BLaER1 treated with 17β-estradiol and CSF1 and Interleukin-3, amounts not matched to agents 10 nM and 100 nM (cell line): Measurements from ENCODE around the gene TSPAN18.

Source experiments
- H3K27ac ChIP-seq, 11 experiments: shearing (Covaris generic); formaldehyde crosslinking; 2 replicates each; pipeline ENCODE4 v1.8.1; 2022
- H3K27me3 ChIP-seq, 11 experiments: shearing (Covaris generic); formaldehyde crosslinking; 2 replicates each; pipeline ENCODE4 v1.8.1; 2022
- H3K36me3 ChIP-seq, 11 experiments: shearing (Covaris generic); formaldehyde crosslinking; 2 replicates each; pipeline ENCODE4 v1.8.1; 2022
- H3K4me1 ChIP-seq, 10 experiments: shearing (Covaris generic); formaldehyde crosslinking; 2 replicates each; pipeline ENCODE4 v1.8.1; 2022
- H3K4me2 ChIP-seq, 11 experiments: shearing (Covaris generic); formaldehyde crosslinking; 2 replicates each; pipeline ENCODE4 v1.8.1; 2022
- H3K4me3 ChIP-seq, 10 experiments: shearing (Covaris generic); formaldehyde crosslinking; 2 replicates each; pipeline ENCODE4 v1.8.1; 2022
- H3K9ac ChIP-seq, 11 experiments: shearing (Covaris generic); formaldehyde crosslinking; 2 replicates each; pipeline ENCODE4 v1.8.1; 2022
- H3K9me3 ChIP-seq, 11 experiments: shearing (Covaris generic); formaldehyde crosslinking; replicated peaks in 1 of 11; 2 replicates each; pipeline ENCODE4 v1.8.1; 2022
- H4K20me1 ChIP-seq, 11 experiments: shearing (Covaris generic); formaldehyde crosslinking; 2 replicates each; pipeline ENCODE4 v1.8.1; 2022
- Cebpa-rat ChIP-seq, 11 experiments: shearing (Covaris generic); IDR thresholded peaks; 2 replicates each; pipeline ENCODE4 v1.8.1; 2022

Gene TSPAN18

GRCh38 chr11:44911029-44911814 is 184.5 kb downstream of the TSPAN18 start:
- TF ChIP-seq Cebpa-rat (IDR thresholded peaks at IDR 0.05), result no peak
- Histone ChIP-seq H4K20me1 (peaks cover 0 to 33% (median 12%) of the 10 kb centered on the region in 11 experiments; a peak in 13 of 22 replicates), H3K4me2 (peak overlapping the region; percentile 48 to 79 (median 66)), H3K4me3 (no peak overlapping the region), H3K4me1 (peaks cover 43 to 83% (median 69%) of the 10 kb centered on the region in 10 experiments), H3K36me3 (no peaks in the 10 kb centered on the region), H3K9ac (peak overlapping the region in 2 of 11 experiments; percentile 39 to 44; a peak in 1 of 22 replicates), H3K9me3 (no peaks in the 10 kb centered on the region), H3K27ac (no peak overlapping the region), H3K27me3 (peaks cover 0 to 13% (median 0%) of the 10 kb centered on the region in 11 experiments; a peak in 4 of 22 replicates)

GRCh38 chr11:44912270-44912987 is 185.7 kb downstream of the TSPAN18 start:
- no peaks in the 10 kb centered on the region for H3K36me3 ChIP-seq
- H3K27me3 ChIP-seq, result peaks cover 0 to 12% (median 0%) of the 10 kb centered on the region in 11 experiments; a peak in 4 of 22 replicates
- H3K4me3 ChIP-seq, result no peak overlapping the region
- peak overlapping the region in 8 of 11 experiments; percentile 15 to 70 (median 35); a peak in 11 of 22 replicates for H3K4me2 ChIP-seq
- H3K4me1 ChIP-seq, result peaks cover 55 to 89% (median 77%) of the 10 kb centered on the region in 10 experiments
- no peaks in the 10 kb centered on the region for H3K9me3 ChIP-seq
- no peak overlapping the region for H3K27ac ChIP-seq
- peaks cover 0 to 41% (median 21%) of the 10 kb centered on the region in 11 experiments; a peak in 12 of 22 replicates for H4K20me1 ChIP-seq
- H3K9ac ChIP-seq, result 0 out of 22 replicates have a peak overlapping the region, but pooled peaks of 1 of the 11 experiments have one; percentile 25
- no peak for TF ChIP-seq Cebpa-rat (IDR thresholded peaks at IDR 0.05)

- Histone ChIP-seq H3K9me3 (no peaks in the 10 kb centered on the region), H3K4me3 (no peak overlapping the region), H4K20me1 (peaks cover 0 to 41% (median 21%) of the 10 kb centered on the region in 11 experiments; a peak in 11 of 22 replicates), H3K36me3 (no peaks in the 10 kb centered on the region), H3K27ac (no peak overlapping the region), H3K9ac (no peak overlapping the region), H3K4me1 (peaks cover 55 to 89% (median 70%) of the 10 kb centered on the region in 10 experiments), H3K27me3 (peaks cover 0 to 8% (median 0%) of the 10 kb centered on the region in 11 experiments; a peak in 3 of 22 replicates), H3K4me2 (peak overlapping the region in 9 of 11 experiments; percentile 17 to 87 (median 75); a peak in 12 of 22 replicates)
- no peak for TF ChIP-seq Cebpa-rat (IDR thresholded peaks at IDR 0.05)
Observed at GRCh38 chr11:44913502-44913901, 186.7 kb downstream of the TSPAN18 start.

GRCh38 chr11:44914105-44914504 is 187.3 kb downstream of the TSPAN18 start:
- Histone ChIP-seq H3K4me3 (no peak overlapping the region), H3K27ac (no peak overlapping the region), H3K9ac (no peak overlapping the region), H3K4me2 (peak overlapping the region; percentile 70 to 87 (median 79); a peak in 20 of 22 replicates), H3K27me3 (peaks cover 0 to 6% (median 0%) of the 10 kb centered on the region in 11 experiments; a peak in 3 of 22 replicates), H3K9me3 (no peaks in the 10 kb centered on the region), H3K36me3 (no peaks in the 10 kb centered on the region), H3K4me1 (peaks cover 55 to 89% (median 70%) of the 10 kb centered on the region in 10 experiments), H4K20me1 (peaks cover 0 to 41% (median 21%) of the 10 kb centered on the region in 11 experiments; a peak in 11 of 22 replicates)
- TF ChIP-seq Cebpa-rat (IDR thresholded peaks at IDR 0.05), result no peak

GRCh38 chr11:44915004-44915403 is 188.2 kb downstream of the TSPAN18 start:
- peak overlapping the region in 5 of 11 experiments; percentile 9 to 70 (median 42); a peak in 8 of 22 replicates for H3K27ac ChIP-seq
- H3K4me1 ChIP-seq, result peaks cover 55 to 86% (median 66%) of the 10 kb centered on the region in 10 experiments
- H3K27me3 ChIP-seq, result peaks cover 0 to 3% (median 0%) of the 10 kb centered on the region in 11 experiments; a peak in 1 of 22 replicates

GRCh38 chr11:44915621-44916020 is 188.9 kb downstream of the TSPAN18 start:
- TF ChIP-seq Cebpa-rat (IDR thresholded peaks at IDR 0.05), result no peak
- Histone ChIP-seq H3K27ac (peak overlapping the region in 4 of 11 experiments; percentile 25 to 70 (median 49); a peak in 7 of 22 replicates), H3K27me3 (no peaks in the 10 kb centered on the region), H3K4me2 (peak overlapping the region; percentile 70 to 87 (median 79)), H4K20me1 (peaks cover 0 to 41% (median 21%) of the 10 kb centered on the region in 11 experiments; a peak in 11 of 22 replicates), H3K9me3 (no peaks in the 10 kb centered on the region), H3K4me1 (peaks cover 55 to 80% (median 65%) of the 10 kb centered on the region in 10 experiments), H3K36me3 (no peaks in the 10 kb centered on the region), H3K4me3 (no peak overlapping the region), H3K9ac (peak overlapping the region in 4 of 11 experiments; percentile 36 to 53 (median 50); a peak in 8 of 22 replicates)

More at GRCh38 chr11:44915004-44915403, 188.2 kb downstream of the TSPAN18 start:
- Histone ChIP-seq H3K4me2 (peak overlapping the region; percentile 70 to 87 (median 79)), H4K20me1 (peaks cover 0 to 41% (median 21%) of the 10 kb centered on the region in 11 experiments; a peak in 11 of 22 replicates), H3K9me3 (no peaks in the 10 kb centered on the region), H3K9ac (peak overlapping the region in 4 of 11 experiments; percentile 22 to 44 (median 40); a peak in 8 of 22 replicates), H3K36me3 (no peaks in the 10 kb centered on the region), H3K4me3 (no peak overlapping the region)
- no peak for TF ChIP-seq Cebpa-rat (IDR thresholded peaks at IDR 0.05)

GRCh38 chr11:44916331-44916730 is 189.6 kb downstream of the TSPAN18 start:
- Histone ChIP-seq H3K4me3 (no peak overlapping the region), H3K9ac (peak overlapping the region in 4 of 11 experiments; percentile 36 to 53 (median 50); a peak in 11 of 22 replicates), H3K9me3 (no peaks in the 10 kb centered on the region), H3K4me1 (peaks cover 51 to 72% (median 58%) of the 10 kb centered on the region in 10 experiments), H3K36me3 (no peaks in the 10 kb centered on the region), H4K20me1 (peaks cover 0 to 49% (median 21%) of the 10 kb centered on the region in 11 experiments; a peak in 11 of 22 replicates), H3K27ac (peak overlapping the region in 5 of 11 experiments; percentile 11 to 58 (median 48); a peak in 9 of 22 replicates), H3K4me2 (peak overlapping the region; percentile 70 to 87 (median 79)), H3K27me3 (no peaks in the 10 kb centered on the region)
- TF ChIP-seq Cebpa-rat (IDR thresholded peaks at IDR 0.05), result no peak

GRCh38 chr11:44916801-44917385 is 190.1 kb downstream of the TSPAN18 start:
- no peaks in the 10 kb centered on the region for H3K27me3 ChIP-seq
- peaks cover 47 to 67% (median 55%) of the 10 kb centered on the region in 10 experiments for H3K4me1 ChIP-seq
- peaks cover 0 to 49% (median 21%) of the 10 kb centered on the region in 11 experiments; a peak in 11 of 22 replicates for H4K20me1 ChIP-seq
- no peaks in the 10 kb centered on the region for H3K9me3 ChIP-seq
- peak overlapping the region in 3 of 11 experiments; percentile 36 to 53 (median 50); a peak in 5 of 22 replicates for H3K9ac ChIP-seq
- no peaks in the 10 kb centered on the region for H3K36me3 ChIP-seq
- no peak for TF ChIP-seq Cebpa-rat (IDR thresholded peaks at IDR 0.05)
- peak overlapping the region in 4 of 11 experiments; percentile 11 to 58 (median 44); a peak in 4 of 22 replicates for H3K27ac ChIP-seq
- peak overlapping the region; percentile 70 to 87 (median 79) for H3K4me2 ChIP-seq
- no peak overlapping the region for H3K4me3 ChIP-seq
